GM19193 (cell line): ENCODE data around the gene CNTN1.

Source experiments
- POLR2A ChIP-seq: IDR thresholded peaks from 4 replicates; pipeline ENCODE4 v1.6.1; 2011; ENCODE audit not compliant: insufficient read depth, insufficient read length; ENCODE audit errors: extremely low read depth

The CNTN1 gene

DNA sequence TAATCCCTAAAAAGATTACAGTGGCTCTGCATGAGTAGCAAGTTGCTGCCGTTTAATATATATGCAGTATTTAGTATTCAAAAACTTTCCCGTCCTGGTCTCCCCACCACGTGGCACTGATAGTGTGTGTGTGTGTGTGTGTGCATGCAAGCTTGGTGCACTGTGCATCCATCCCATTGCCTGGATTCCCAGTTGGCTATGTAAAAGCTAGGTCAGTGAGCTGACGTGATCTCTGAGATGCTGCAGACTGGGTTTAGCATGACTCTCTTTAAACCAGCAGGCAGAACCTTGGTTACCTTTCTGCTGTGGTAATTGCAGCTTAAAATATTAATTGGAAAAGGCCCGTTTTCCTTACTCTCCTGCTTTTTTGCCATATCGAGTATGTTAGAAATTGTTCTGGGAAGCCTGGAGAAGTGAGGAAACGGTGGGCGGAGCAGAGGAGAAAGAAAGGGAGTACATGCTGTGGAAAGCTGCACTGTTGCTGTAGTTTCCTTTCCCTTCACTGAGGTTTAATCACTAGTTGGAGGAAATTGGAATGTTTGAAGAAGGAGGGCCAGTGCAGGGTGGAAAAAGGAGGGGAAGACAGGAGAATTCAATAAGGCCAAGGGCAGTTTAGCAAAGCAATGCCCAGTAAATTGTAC is 4.0 kb upstream of the CNTN1 start:
- no peak for TF ChIP-seq POLR2A

DNA sequence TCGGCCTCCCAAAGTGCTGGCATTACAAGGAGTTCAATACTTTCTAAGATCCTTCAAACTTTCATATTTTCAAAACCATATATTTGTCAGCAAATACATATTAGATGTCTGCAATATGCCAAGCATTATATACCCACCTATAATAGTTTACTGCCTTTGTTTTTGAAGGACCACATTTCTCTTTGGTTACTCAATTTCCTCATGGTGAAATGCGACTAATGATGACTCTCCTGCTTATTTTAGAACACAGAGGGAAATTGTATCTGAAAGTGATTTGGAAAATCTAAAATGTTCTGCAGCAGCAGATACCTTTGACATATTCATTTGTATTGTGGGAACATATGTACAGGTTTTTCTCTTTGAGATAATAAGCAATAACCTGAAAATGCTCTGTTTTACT is 2.7 kb upstream of the CNTN1 start:
- TF ChIP-seq POLR2A: no peak

DNA sequence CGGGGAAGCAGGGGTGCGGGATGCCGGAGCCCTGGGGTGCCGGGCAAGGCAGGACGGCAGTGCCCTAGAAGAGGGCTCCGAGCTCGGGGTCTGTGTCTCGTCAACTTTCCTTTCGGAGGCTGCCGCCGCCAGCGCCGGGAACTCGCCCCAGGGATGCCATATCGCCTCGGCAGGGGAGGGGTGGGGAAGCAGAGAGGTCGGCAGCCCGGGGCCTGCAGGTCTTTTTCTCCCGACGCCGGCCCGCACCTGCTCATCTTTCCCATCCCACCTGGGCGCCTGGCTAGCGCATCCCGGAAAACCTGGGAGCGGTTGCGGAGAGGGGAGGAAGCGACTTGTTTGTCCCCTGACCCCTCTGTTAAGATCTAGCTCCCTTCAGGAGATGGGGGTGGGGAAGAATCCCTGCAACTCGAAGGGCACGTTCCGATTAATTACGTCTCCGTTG is 547 bp downstream of the CNTN1 start:
- TF ChIP-seq POLR2A: no peak

DNA sequence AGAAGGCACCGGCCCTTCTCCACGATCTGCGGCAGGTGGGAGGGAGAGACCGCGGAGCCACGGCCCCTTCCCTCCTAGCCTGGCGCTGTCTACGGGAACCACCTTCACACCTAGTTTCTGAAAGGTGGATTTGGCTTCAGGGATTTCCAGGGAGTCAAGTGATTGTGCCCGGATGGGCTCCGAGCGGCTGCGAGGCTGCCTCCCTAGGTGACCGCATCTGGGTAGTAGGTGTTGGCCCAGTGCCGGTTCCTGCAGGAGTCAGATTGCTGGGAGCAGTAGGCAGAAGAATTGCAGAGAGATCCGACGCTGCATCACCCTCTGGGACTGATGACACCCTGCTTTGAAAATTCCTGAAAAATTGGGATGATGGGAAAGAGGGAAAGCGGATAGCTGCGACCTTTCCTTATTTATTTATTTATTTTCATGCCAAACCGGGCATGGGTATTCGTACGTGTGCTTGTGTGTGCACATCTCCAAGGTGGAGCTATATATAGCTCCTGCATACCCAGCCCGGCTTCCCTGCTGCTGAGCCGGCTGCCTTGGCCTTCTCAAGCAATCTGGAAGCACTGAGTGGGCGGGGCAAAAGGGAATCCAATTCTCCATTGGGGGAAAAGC is 1.1 kb downstream of the CNTN1 start:
- no peak for TF ChIP-seq POLR2A

DNA sequence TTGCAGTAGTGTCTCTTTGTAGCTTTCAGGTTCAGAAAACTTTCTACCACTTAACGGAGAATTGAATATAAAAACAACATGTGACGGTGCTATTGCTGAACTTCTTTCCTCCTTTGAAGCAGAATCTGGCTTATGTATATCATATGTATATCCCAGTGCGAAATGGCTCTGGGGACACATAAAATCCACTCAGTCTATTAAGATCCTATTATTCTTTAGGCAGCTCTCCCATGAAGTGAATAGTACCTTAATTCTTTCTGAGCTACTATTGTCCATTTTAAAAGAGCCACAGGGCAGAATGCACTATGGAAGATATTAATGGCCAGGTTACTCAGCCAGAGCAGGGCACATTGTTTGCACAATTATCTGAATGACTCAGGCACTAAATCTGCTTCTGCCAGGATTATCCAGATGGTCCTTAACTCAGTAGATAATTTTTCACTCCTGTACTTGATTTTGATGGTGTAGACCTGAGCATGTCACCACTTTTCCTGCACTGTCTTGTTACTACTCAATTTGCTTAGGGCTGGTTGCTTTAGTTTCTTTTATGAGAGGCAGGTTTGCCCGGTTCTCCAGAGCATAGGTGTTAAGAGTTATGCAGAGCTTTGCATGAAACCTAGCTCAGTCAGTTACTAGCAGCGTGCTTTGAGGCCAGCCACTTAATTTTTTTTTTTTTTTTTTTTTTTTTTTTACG is 5.5 kb downstream of the CNTN1 start:
- TF ChIP-seq POLR2A: no peak

DNA sequence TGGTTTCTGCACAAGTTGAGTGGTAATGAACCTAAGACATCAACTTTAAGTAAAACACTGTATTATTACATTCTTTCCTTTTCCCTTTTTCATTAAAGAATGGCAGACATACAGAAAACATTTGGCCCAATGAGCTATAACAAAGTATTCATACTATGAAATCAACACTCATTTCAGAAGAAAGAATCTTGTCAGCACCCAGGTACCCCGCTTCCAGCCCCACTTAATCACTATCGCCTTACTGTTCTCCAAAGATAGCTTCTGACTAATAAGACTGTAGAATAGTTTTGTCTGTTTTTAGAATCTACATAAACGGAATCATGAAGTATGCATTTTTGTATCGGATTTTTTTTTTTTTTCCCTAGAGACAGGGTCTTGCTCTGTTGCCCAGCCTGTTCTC is 9.5 kb downstream of the CNTN1 start:
- no peak for TF ChIP-seq POLR2A

DNA sequence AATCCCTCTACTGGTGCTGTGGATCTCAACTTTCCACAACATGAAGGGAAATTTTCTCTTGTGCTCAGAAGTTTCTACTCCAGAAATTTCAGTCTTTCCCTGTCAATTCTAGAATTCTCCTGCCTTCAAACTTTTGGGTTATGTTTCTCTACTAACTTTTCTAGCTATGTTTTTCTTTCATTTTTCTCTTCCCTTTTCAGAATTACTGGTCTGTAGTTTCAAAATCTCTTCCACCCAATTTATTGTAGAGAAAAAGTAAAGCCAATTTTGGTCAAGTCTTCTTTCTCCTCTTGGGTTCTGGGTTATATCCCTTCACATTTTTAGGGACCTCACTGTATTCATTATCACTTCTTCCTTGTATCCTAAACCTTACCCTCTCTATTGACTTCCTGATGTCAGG is 18.9 kb downstream of the CNTN1 start:
- TF ChIP-seq POLR2A: no peak

DNA sequence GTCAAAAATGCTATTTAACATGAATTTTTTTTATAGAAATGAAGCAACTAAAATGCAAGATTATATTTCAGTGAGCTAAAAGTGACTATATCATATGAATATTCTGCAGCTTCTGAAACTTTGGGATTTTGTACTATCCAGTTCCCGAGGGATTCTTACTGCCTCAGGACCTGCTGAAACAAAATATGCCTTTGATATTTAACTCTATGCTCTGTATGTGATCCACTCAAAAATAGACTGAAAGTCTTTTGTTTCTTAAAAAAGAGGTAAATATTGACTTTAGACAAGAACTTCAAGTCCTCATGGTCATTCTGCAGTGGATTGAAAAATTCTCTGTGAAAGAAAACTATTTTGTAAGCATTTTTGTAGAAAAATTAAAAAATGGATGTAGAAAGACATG is 22.4 kb downstream of the CNTN1 start:
- no peak for TF ChIP-seq POLR2A

DNA sequence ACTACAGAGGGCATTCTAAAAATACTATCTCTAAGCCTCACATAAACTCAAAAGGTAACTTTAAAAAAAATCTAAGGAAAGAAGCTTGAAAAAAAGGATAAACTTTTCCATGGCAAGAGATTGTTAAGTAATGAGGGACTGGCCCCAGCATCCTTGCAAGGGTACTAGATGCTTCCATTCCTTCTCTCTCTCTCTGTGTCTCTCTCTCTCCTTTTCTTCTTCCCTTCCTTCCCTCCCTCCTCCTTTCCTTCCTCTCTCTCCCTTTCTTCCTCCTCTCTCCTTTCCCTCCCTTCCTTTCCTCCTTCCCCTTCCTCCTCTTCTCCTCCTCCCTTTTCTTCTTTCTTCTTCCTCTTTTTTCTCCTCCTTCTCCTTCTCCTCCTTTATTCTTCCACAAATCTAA is 23.8 kb downstream of the CNTN1 start:
- TF ChIP-seq POLR2A: no peak

DNA sequence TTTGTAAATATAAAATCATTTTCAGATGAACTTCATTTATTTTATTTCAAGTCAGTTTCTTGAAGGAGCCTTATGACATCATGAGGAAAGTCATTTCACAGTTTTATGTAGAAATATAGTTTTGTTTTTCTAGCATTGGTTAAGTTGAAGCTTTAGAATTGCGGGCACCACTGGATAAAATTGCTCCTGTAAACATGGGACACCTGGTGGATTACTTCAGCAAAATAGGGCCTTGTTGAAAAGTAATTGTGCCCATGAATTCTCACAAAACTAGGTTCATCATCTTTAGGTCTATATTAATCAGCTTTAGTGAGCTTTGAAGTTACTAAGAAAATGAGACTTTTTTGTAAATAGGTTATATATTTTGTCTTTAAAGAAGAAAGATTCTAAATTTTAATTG is 25.3 kb downstream of the CNTN1 start:
- no peak for TF ChIP-seq POLR2A

DNA sequence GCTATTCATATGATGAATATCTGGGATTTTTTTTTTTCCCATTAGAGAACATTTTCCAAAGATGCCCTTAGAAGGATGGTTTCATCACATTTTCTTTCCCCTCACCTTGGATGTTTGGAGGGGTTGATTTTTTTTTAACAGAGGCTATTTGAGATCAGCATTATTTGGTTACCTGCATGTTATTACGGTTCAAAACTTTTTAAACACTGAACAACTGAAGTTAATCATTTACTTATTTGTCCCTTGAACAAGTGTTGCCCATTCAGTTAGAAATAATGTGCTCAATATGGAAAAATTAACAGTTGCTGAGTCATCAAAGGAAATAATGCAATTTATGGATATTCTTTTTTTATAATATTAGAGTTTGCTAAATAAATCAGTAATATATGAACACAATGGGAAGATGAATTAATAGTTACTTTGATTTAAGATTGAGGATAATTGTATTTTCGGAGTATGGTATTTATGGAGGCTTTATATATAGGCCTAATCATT is 26.7 kb downstream of the CNTN1 start:
- no peak for TF ChIP-seq POLR2A

DNA sequence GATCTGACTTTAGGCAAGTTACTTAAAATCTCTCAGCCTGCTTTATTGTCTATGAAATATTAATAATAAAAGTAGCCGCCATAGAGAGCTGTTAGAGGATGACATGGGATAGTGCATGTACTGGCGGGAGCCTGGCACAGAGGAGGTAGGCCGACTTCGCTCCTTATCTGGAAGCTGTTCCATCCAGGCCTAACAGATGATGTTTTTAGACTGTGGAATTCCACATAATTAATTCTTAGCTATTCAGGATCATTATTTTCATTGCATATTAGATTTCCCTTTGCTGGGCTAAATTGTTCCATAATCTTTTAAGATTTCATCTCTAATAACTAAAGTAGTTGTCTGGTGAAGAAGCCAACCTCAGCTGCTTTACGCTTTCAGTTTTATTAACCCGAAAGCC is 30.8 kb downstream of the CNTN1 start:
- no peak for TF ChIP-seq POLR2A

DNA sequence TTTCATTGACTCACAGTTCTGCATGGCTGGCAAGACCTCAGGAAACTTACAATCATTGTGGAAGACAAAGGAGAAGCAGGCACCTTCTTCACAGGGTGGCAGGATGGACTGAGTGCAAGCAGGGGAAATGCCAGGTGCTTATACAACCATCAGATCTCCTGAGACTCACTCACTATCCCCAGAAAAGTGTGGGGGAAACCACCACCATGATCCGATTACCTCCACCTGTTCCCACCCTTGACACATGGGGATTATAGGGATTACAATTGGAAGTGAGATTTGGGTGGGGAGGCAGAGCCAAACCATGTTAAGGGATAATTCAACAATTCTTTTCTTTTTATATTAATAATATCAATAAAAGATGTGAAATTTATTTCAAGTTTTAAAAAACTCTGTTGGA is 34.1 kb downstream of the CNTN1 start:
- no peak for TF ChIP-seq POLR2A

DNA sequence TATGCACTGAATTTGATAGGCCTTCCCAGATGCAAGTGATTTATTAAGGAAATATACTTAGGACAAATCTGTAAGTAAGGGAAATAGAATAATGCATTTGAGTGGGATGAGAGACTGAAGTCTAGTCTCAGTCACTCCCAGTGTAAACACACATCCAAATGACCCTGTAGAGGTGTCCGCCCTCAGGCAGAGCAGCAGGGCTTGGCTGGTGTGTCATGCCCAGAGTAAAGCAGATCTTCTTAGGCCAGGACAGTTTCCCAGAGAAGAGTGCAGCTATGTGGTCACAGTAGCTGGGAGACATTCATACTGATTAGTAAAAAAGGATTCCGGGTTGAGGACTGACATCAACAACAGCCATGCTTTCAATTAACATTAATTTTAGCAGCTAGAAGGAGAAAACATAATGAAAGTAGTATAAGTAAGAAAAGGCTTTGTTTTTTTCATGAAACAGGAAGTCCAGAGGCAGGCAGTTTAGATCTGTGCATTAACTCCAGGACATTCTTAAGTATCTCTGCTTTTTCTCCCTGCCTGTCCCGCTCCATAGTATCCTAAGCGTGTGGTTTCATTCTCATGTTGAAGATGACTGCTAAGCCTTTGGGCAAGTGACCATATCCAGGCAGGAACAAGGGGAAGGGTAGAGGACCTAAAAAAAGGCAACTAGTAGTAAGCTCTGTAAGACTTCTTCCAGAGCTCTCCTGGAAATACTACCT is 35.7 kb downstream of the CNTN1 start:
- no peak for TF ChIP-seq POLR2A

DNA sequence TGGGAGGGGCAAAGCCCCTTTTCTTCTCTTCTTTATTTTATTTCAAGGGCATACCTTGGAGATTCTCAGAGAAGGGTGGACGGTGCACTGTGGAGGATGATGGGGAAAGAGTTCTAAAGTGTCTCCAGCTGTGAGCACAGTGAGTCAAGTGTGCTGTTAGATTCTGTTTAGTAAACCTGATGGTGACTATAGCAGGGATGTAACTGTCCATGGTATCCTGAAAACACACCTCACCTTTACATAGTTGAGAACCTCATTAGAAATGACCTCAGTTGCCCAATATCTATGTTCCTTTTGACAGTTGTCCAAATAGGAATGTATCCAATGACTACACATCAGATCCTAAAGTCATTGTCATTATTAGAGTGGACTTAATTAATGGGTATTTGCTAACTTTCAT is 38.0 kb downstream of the CNTN1 start:
- no peak for TF ChIP-seq POLR2A

DNA sequence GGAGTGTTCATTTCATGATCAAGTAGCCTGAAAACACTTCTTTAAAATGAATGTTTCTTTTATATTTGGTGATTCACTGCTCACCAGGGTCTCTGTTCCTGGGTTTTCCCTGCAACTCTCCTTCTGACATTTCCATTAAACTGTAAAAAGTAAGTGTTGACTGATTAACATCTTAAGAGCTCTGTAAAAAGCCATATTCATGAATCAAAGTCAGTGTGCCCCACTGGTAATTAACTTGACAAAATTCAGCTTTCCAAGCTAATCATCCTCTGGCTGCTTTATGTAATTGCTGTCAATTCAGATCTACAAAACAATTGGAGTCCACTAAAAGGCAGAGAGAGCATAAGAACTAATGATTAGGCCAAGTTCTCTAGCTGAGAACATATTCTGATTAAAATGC is 41.6 kb downstream of the CNTN1 start:
- no peak for TF ChIP-seq POLR2A

DNA sequence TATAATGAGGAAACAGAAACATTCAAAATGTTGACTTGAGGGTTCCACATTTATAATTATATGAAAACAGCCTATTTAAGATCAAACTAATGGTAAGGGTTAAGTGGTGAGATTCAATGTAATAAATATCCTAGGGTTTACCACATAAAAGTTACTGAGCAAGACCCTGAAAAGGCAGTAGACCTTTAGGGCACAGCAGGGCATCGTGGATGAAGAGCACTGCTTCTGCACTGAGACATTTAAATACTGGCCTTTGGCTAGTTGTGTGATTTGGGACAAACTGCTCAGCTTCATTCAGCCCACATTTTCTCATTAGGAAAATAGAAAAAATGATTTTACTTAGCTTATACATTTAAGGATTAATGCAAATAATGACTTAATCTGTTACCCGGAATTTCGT is 42.0 kb downstream of the CNTN1 start:
- no peak for TF ChIP-seq POLR2A
